Measurements from ENCODE around the gene GGT6.

The GGT6 gene

GRCh38 chr17:4520060-4520893, 40.1 kb downstream of the GGT6 start:
- DNase-seq (ENCODE audit: extremely low read depth, insufficient read length) = no peak
- no peak overlapping the region for H3K4me3 ChIP-seq (replicated peaks; ENCODE audit: low read depth, low read length)
- no peaks in the 10 kb centered on the region for H3K36me3 ChIP-seq (ENCODE audit: control insufficient read depth, insufficient read depth, low read length)
- no peaks in the 10 kb centered on the region for H3K27me3 ChIP-seq (replicated peaks; ENCODE audit: control insufficient read depth, insufficient read depth, low read length)
- no peak for TF ChIP-seq CTCF (IDR thresholded peaks at IDR 0.05; ENCODE audit: insufficient read depth, low read length, poor library complexity, severe bottlenecking)

DNA sequence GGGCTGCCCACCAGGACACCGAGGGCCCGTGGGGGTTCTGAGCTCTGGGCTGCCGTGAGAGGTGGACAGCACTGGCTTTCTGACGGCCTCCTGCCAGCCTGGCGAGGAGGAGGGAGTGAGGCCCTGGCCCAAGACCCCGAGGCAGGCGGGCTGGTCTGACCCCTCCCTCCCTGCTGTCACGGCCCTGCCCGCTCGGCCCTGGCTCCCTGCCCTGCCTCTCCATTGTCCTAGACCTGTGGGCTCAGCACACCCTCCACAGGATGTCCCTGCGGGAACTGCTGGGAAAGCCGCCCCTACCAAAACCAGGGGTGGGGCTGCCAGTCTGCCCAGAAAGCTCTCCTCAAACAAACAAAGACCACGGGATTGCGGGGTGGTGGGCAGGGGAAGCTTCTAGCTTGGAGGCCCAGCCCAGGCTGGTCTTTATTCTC, 41.0 kb downstream of the GGT6 start:
- no peak for DNase-seq (ENCODE audit: extremely low read depth, insufficient read length)
- no peak for TF ChIP-seq CTCF (IDR thresholded peaks at IDR 0.05; ENCODE audit: insufficient read depth, low read length, poor library complexity, severe bottlenecking)
- Histone ChIP-seq H3K27me3 (replicated peaks; ENCODE audit: control insufficient read depth, insufficient read depth, low read length) (no peaks in the 10 kb centered on the region), H3K36me3 (ENCODE audit: control insufficient read depth, insufficient read depth, low read length) (no peaks in the 10 kb centered on the region), H3K4me3 (replicated peaks; ENCODE audit: low read depth, low read length) (no peak overlapping the region)

DNA sequence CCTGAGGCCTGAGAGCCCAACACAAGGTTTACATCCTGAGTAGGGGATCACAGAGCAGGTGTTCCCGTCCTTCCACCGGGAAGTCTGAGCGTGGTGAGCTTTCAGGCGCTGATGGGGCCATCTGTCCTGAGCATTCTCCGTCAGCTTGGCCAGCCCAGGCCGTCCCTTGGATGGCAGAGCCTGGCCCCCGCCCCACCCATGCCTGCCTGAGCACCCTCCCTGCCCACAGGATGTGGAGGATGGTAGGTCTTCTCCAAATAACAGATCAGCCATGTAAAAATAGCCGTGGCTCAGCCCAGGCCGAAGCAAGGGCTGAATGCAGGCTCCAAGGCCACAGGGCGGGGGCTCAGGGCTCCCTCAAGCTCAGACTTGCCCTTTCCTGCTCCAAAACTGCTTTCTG, 41.5 kb downstream of the GGT6 start:
- no peak for DNase-seq (ENCODE audit: extremely low read depth, insufficient read length)
- Histone ChIP-seq H3K36me3 (ENCODE audit: control insufficient read depth, insufficient read depth, low read length) (no peaks in the 10 kb centered on the region), H3K4me3 (replicated peaks; ENCODE audit: low read depth, low read length) (peak overlapping the region; percentile 46), H3K27me3 (replicated peaks; ENCODE audit: control insufficient read depth, insufficient read depth, low read length) (no peaks in the 10 kb centered on the region)
- TF ChIP-seq CTCF (IDR thresholded peaks at IDR 0.05; ENCODE audit: insufficient read depth, low read length, poor library complexity, severe bottlenecking) = no peak

DNA sequence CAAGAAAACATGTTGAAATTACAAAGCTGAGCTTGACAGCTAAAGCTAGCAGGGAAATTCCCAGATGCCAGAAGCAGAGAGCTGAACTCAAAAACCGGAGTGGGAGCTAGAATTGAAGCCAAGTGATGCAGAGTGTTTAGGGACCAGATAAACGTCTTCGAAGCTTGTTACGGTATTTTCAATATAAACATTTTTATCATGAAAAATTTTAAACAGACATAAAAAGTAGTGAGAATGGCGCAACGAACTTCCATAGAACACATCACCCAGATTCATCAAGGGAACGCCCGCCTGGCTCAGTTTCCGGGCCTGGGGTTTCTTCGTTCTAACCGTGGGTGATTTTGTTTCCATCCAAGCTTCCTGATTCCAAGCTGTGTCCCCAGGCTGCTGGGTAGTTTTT, 43.6 kb downstream of the GGT6 start:
- Histone ChIP-seq H3K4me3 (replicated peaks; ENCODE audit: low read depth, low read length) (no peak overlapping the region), H3K27me3 (replicated peaks; ENCODE audit: control insufficient read depth, insufficient read depth, low read length) (no peaks in the 10 kb centered on the region), H3K36me3 (ENCODE audit: control insufficient read depth, insufficient read depth, low read length) (no peaks in the 10 kb centered on the region)
- no peak for DNase-seq (ENCODE audit: extremely low read depth, insufficient read length)
- TF ChIP-seq CTCF (IDR thresholded peaks at IDR 0.05; ENCODE audit: insufficient read depth, low read length, poor library complexity, severe bottlenecking) = no peak

GRCh38 chr17:4515501-4515900, 44.9 kb downstream of the GGT6 start:
- Histone ChIP-seq H3K27me3 (replicated peaks; ENCODE audit: control insufficient read depth, insufficient read depth, low read length) (no peaks in the 10 kb centered on the region), H3K36me3 (ENCODE audit: control insufficient read depth, insufficient read depth, low read length) (no peaks in the 10 kb centered on the region), H3K4me3 (replicated peaks; ENCODE audit: low read depth, low read length) (no peak overlapping the region)
- no peak for DNase-seq (ENCODE audit: extremely low read depth, insufficient read length)
- TF ChIP-seq CTCF (IDR thresholded peaks at IDR 0.05; ENCODE audit: insufficient read depth, low read length, poor library complexity, severe bottlenecking) = no peak
